ENCODE results near the gene ARHGAP15.

ARHGAP15 gene

DNA sequence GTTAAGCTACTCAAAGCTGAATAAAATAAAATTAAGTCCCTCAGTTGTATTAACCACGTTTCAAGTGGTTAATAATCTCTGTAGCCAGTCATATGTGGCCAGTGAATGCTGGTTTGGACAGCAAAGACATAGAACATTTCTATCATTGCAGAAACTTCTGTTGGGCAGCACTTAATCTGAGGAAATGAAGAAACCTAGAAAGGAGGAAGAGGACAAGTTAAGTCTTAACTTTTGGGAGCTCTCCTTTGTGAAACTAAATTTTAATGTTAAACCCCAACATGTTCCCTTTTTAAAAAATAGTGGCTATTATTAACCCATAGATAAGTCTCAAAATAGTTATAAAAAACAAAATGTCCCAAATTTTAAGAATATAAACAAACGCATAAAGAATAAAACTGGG is 421.3 kb downstream of the ARHGAP15 start:
- Histone ChIP-seq H3K9me3 (ENCODE audit: severe bottlenecking) (no peaks in the 10 kb centered on the region), H3K36me3 (no peaks in the 10 kb centered on the region), H3K4me3 (ENCODE audit: low read depth, low read length) (no peak overlapping the region), H3K27ac (no peak overlapping the region), H3K27me3 (ENCODE audit: insufficient read depth, low read depth, severe bottlenecking) (no peaks in the 10 kb centered on the region)
- TF ChIP-seq, protein P1, sequence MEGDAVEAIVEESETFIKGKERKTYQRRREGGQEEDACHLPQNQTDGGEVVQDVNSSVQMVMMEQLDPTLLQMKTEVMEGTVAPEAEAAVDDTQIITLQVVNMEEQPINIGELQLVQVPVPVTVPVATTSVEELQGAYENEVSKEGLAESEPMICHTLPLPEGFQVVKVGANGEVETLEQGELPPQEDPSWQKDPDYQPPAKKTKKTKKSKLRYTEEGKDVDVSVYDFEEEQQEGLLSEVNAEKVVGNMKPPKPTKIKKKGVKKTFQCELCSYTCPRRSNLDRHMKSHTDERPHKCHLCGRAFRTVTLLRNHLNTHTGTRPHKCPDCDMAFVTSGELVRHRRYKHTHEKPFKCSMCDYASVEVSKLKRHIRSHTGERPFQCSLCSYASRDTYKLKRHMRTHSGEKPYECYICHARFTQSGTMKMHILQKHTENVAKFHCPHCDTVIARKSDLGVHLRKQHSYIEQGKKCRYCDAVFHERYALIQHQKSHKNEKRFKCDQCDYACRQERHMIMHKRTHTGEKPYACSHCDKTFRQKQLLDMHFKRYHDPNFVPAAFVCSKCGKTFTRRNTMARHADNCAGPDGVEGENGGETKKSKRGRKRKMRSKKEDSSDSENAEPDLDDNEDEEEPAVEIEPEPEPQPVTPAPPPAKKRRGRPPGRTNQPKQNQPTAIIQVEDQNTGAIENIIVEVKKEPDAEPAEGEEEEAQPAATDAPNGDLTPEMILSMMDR (IDR thresholded peaks at IDR 0.05; ENCODE audit: low read depth, low read length) = no peak
- no peak for DNase-seq

DNA sequence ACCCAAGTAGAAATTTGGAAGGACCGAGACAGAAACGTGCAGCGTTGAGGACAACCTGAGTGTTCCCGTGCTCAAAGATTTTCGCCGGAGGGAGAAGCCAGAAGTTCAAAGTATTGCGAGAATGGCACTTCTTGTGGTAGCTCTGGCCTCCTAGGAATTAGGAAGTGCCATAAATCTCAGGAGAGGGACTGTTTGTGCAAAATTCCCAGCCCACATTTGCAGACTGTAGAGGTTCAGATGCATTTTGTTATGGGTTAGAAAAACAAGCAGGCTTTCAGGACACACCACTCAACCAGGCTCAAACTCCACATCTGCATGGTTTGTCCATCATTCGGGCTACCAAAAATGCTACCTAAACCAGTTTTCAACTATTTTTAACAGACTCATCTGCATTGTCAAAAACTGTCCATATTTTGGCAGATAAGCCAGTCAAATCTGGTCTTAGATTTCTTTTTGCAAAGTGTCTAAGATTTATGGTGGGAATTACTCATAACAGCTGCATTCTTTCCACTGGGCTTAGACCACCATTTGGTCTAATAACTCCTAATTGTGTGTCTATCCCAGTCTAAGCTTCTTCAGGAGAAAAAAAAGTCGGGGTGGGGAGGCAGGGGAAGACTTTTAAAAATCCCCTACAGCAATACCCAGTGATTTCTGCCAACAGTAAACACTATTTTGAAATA is 422.9 kb downstream of the ARHGAP15 start:
- Histone ChIP-seq H3K4me3 (ENCODE audit: low read depth, low read length) (no peak overlapping the region), H3K9me3 (ENCODE audit: severe bottlenecking) (no peaks in the 10 kb centered on the region), H3K36me3 (no peaks in the 10 kb centered on the region), H3K27ac (no peak overlapping the region), H3K27me3 (ENCODE audit: insufficient read depth, low read depth, severe bottlenecking) (no peaks in the 10 kb centered on the region)
- TF ChIP-seq, protein P1 (IDR thresholded peaks at IDR 0.05; ENCODE audit: low read depth, low read length) = no peak
- no peak for DNase-seq

DNA sequence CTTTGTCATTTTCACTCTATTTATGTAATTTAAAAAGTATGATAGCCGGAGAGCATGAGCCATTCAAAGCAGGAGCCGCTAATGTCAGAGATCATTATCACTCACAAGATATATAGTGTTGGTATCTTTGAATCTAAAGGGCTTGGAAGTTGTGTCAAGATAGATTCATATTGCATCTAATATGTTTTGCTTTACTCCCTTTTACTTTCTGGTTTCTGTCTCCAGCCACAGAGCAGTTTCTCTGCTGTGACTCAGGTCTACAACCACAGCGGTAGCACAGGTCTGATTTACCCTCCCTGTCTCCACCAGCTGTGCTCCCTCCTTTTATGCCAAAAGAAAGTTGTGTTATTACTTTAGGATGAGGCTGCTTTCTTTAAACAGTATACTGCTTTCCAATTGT is 424.0 kb downstream of the ARHGAP15 start:
- no peak for DNase-seq
- Histone ChIP-seq H3K4me3 (ENCODE audit: low read depth, low read length) (no peak overlapping the region), H3K9me3 (ENCODE audit: severe bottlenecking) (no peaks in the 10 kb centered on the region), H3K27ac (no peak overlapping the region), H3K36me3 (no peaks in the 10 kb centered on the region), H3K27me3 (ENCODE audit: insufficient read depth, low read depth, severe bottlenecking) (no peaks in the 10 kb centered on the region)
- TF ChIP-seq, protein P1 (IDR thresholded peaks at IDR 0.05; ENCODE audit: low read depth, low read length) = no peak

DNA sequence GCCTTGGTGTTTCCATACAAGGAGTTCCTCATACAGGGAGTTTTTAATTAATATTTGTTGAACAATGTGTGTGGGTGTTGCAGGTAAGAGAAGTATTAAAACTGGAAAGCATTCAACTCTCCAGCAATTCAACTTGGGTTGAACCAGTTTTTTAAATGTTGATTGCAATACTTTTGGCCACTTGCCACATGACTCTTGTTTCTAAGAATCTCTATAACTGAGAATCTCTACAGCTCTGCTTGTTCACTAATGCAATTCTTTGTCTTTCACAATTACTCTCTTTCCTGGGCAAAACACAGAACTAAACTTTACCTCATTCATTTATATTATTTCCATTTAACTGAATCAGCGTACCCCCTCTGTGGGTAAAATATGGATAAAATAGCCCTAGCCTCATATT is 429.4 kb downstream of the ARHGAP15 start:
- TF ChIP-seq, protein P1 (IDR thresholded peaks at IDR 0.05; ENCODE audit: low read depth, low read length) = no peak
- Histone ChIP-seq H3K27me3 (ENCODE audit: insufficient read depth, low read depth, severe bottlenecking) (no peaks in the 10 kb centered on the region), H3K27ac (no peak overlapping the region), H3K4me3 (ENCODE audit: low read depth, low read length) (no peak overlapping the region), H3K9me3 (ENCODE audit: severe bottlenecking) (no peaks in the 10 kb centered on the region), H3K36me3 (no peaks in the 10 kb centered on the region)
- DNase-seq = no peak

DNA sequence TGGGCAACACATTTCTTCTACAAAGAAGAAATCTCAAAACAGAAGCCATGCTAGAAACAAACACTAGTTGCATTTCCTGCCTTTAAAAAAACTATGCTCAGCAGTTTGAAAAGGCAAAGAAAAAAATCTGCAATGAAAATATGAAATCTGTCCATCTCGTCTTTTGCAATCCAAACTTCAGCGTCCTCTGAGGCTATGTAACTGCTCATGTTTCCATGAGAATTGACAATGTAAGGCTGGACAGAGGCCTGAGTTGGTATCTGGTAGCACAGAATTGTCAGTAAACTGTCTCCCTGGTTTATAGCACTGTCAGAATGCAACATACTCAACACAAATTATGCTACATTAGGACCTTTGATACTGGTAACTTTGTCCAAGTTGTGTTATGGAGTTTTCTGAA is 429.9 kb downstream of the ARHGAP15 start:
- no peaks in the 10 kb centered on the region for H3K27me3 ChIP-seq (ENCODE audit: insufficient read depth, low read depth, severe bottlenecking)
- DNase-seq = no peak
- H3K36me3 ChIP-seq = no peaks in the 10 kb centered on the region
- TF ChIP-seq, protein P1 (IDR thresholded peaks at IDR 0.05; ENCODE audit: low read depth, low read length) = no peak
- H3K4me3 ChIP-seq (ENCODE audit: low read depth, low read length) = no peak overlapping the region
- H3K27ac ChIP-seq = no peak overlapping the region
- no peaks in the 10 kb centered on the region for H3K9me3 ChIP-seq (ENCODE audit: severe bottlenecking)

DNA sequence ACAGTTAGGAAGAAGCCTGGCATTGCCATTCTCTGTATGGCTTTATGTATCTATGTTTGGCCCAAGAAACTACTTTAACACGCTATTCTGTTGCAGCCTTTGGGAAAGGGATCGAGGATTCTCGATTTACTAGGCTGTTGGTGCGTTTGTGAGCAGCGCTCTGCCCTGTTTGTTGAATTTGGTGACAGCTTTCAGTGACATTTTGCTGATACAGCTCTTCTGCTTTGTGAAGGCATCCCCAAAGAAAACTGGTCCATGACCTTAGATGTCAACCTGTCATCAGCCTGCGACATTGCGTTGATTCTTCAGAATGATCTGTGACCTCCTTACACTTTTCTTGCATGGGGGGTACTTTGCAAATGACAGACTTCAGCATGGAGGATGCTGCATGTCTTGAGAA is 431.5 kb downstream of the ARHGAP15 start:
- Histone ChIP-seq H3K27me3 (ENCODE audit: insufficient read depth, low read depth, severe bottlenecking) (no peaks in the 10 kb centered on the region), H3K9me3 (ENCODE audit: severe bottlenecking) (no peaks in the 10 kb centered on the region), H3K4me3 (ENCODE audit: low read depth, low read length) (no peak overlapping the region), H3K27ac (no peak overlapping the region), H3K36me3 (no peaks in the 10 kb centered on the region)
- TF ChIP-seq, protein P1 (IDR thresholded peaks at IDR 0.05; ENCODE audit: low read depth, low read length) = no peak
- no peak for DNase-seq
